Central memory CD4-positive, alpha-beta T cell (primary cell): Measurements from ENCODE around the gene SAA1.
"Not testable (repeated sequence)": the region's sequence is repeated elsewhere in the genome, so short reads cannot be mapped to it uniquely, and the experiment has no call there.

Experiments
- DNase-seq: peaks from one replicate; pipeline ENCODE4 v3.0.0; 2022

The SAA1 gene

GRCh38 chr11:18261721-18262120 lies 4.3 kb upstream of the SAA1 start:
- no peak for DNase-seq

- DNase-seq, result not testable (repeated sequence)
These were observed 3.2 kb upstream of the SAA1 start for GRCh38 chr11:18262681-18263350.

- DNase-seq, result no peak
These were observed 2.0 kb upstream of the SAA1 start for GRCh38 chr11:18264035-18264434.

- DNase-seq, result no peak
These were observed 1.1 kb upstream of the SAA1 start for GRCh38 chr11:18264677-18265555.

GRCh38 chr11:18267335-18268133 lies 1.5 kb downstream of the SAA1 start:
- DNase-seq, result not testable (repeated sequence)

GRCh38 chr11:18269252-18269651 lies 3.2 kb downstream of the SAA1 start:
- DNase-seq, result not testable (repeated sequence)

- no peak for DNase-seq
These were observed 4.0 kb downstream of the SAA1 start for GRCh38 chr11:18270102-18270501.

GRCh38 chr11:18271206-18271605 lies 5.1 kb downstream of the SAA1 start:
- DNase-seq, result no peak

GRCh38 chr11:18277565-18278271 lies 11.7 kb downstream of the SAA1 start:
- no peak for DNase-seq

GRCh38 chr11:18280438-18281045 lies 14.5 kb downstream of the SAA1 start:
- DNase-seq, result no peak

GRCh38 chr11:18282626-18283025 lies 16.6 kb downstream of the SAA1 start:
- DNase-seq, result no peak

GRCh38 chr11:18285841-18286240 lies 19.8 kb downstream of the SAA1 start:
- no peak for DNase-seq

GRCh38 chr11:18288911-18289310 lies 22.8 kb downstream of the SAA1 start:
- DNase-seq, result no peak

GRCh38 chr11:18294862-18295261 lies 28.8 kb downstream of the SAA1 start:
- DNase-seq, result no peak

- DNase-seq, result no peak
These were observed 29.3 kb downstream of the SAA1 start for GRCh38 chr11:18295316-18295715.

GRCh38 chr11:18299721-18300120 lies 33.7 kb downstream of the SAA1 start:
- no peak for DNase-seq

GRCh38 chr11:18304745-18305144 lies 38.7 kb downstream of the SAA1 start:
- DNase-seq, result no peak

- no peak for DNase-seq
These were observed 41.5 kb downstream of the SAA1 start for GRCh38 chr11:18307461-18308139.

GRCh38 chr11:18308242-18308641 lies 42.2 kb downstream of the SAA1 start:
- DNase-seq, result no peak

- DNase-seq, result no peak
These were observed 43.6 kb downstream of the SAA1 start for GRCh38 chr11:18309691-18310090.

GRCh38 chr11:18310800-18311340 lies 44.8 kb downstream of the SAA1 start:
- DNase-seq, result no peak
